Nephron (organoid): ENCODE results near the gene FSD1L.
"Not testable (repeated sequence)": the region's sequence is repeated elsewhere in the genome, so short reads cannot be mapped to it uniquely, and the experiment has no call there.

Experiments used
- H3K27ac Mint-ChIP-seq, 3 experiments: 2 replicates each; pipeline ENCODE4 v1.8.0; 2020; ENCODE audit warnings: mixed read lengths in 3 of 3, mild to moderate bottlenecking in 2 of 3, moderate library complexity in 1 of 3
- H3K27me3 Mint-ChIP-seq: 2 replicates; pipeline ENCODE4 v1.8.0; 2021; ENCODE audit warnings: low read depth, mild to moderate bottlenecking, moderate library complexity, mixed read lengths
- H3K36me3 Mint-ChIP-seq: 2 replicates; pipeline ENCODE4 v1.8.0; 2020; ENCODE audit warnings: low read depth, mixed read lengths
- H3K4me1 Mint-ChIP-seq: 2 replicates; pipeline ENCODE4 v1.8.0; 2020; ENCODE audit warnings: mixed read lengths
- H3K4me3 Mint-ChIP-seq, 3 experiments: 2 replicates each; pipeline ENCODE4 v1.8.0; 2020; ENCODE audit warnings: mild to moderate bottlenecking in 3 of 3, mixed read lengths in 3 of 3, moderate library complexity in 2 of 3
- H3K9me3 Mint-ChIP-seq: 2 replicates; pipeline ENCODE4 v1.8.0; 2020; ENCODE audit warnings: mixed read lengths
- CTCF ChIP-seq, 3 experiments: fragments of 200-600 bp; sonication (generic); IDR thresholded peaks; one replicate each; pipeline ENCODE4 v1.5.0; 2021; ENCODE audit warnings: antibody characterized with exemption in 3 of 3; ENCODE audit not compliant: unreplicated experiment in 3 of 3

FSD1L gene

GRCh38 chr9:105508530-105508929 lies 60.7 kb downstream of the FSD1L start:
- Mint-ChIP-seq H3K4me1 (no peaks in the 10 kb centered on the region), H3K4me3 (no peak overlapping the region), H3K27ac (no peak overlapping the region), H3K36me3 (peaks cover 13% of the 10 kb centered on the region), H3K27me3 (no peaks in the 10 kb centered on the region), H3K9me3 (no peaks in the 10 kb centered on the region)
- no peak for TF ChIP-seq CTCF (IDR thresholded peaks at IDR 0.05; ENCODE audit: unreplicated experiment in 3 of 3)

DNA sequence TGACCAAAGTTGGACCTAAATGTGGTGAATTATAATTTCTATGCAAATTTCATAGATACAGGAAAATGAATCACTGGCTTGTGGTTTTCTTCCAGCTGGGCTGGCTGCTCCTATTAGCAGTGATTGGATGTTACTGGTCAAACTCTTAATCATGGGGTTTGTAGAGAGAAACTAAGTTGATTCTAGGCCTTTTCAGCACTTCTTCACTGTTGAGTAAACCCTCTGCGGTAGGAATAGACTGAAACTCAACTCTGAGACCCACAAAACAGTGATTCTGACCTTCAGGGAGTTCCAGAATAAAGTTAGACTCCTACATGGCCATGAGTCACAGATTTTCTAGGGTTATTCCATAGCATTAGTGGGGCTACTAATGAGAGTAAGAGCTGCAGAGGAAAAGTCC lies 62.2 kb downstream of the FSD1L start:
- Mint-ChIP-seq H3K9me3 (peaks cover 6% of the 10 kb centered on the region), H3K4me3 (no peak overlapping the region), H3K36me3 (peaks cover 26% of the 10 kb centered on the region), H3K4me1 (no peaks in the 10 kb centered on the region), H3K27me3 (no peaks in the 10 kb centered on the region), H3K27ac (no peak overlapping the region)
- TF ChIP-seq CTCF (IDR thresholded peaks at IDR 0.05; ENCODE audit: unreplicated experiment in 3 of 3) = no peak

- H3K9me3 Mint-ChIP-seq = peaks cover 6% of the 10 kb centered on the region
- H3K36me3 Mint-ChIP-seq = peaks cover 36% of the 10 kb centered on the region
- H3K27me3 Mint-ChIP-seq = no peaks in the 10 kb centered on the region
- H3K4me1 Mint-ChIP-seq = no peaks in the 10 kb centered on the region
- no peak for TF ChIP-seq CTCF (IDR thresholded peaks at IDR 0.05; ENCODE audit: unreplicated experiment in 3 of 3)
- H3K4me3 Mint-ChIP-seq = no peak overlapping the region
- H3K27ac Mint-ChIP-seq = no peak overlapping the region
Observed at GRCh38 chr9:105511446-105511845, 63.6 kb downstream of the FSD1L start.

DNA sequence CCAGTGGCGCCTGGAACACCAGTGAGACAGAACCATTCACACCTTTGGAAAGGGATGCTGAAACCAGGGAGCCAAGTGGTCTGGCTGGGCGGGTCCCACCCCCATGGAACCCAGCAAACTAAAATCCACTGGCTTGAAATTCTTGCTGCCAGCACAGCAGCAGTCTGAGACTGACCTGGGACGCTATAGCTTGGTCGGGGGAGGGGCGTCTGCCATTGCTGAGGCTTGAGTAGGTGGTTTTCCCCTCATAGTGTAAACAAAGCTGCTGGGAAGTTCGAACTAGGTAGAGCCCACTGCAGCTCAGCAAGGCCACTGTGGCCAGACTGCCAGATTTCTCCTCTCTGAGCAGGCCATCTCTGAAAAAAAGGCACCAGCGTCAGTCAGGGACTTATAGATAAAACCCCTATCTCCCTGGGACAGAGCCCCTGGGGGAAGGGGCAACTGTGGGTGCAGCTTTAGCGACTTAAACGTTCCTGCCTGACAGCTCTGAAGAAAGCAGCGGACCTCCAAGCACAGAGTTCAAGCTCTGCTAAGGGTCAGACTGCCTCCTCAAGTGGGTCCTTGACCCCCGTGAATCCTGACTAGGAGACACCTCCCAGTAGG lies 68.1 kb downstream of the FSD1L start:
- Mint-ChIP-seq H3K4me1 (no peaks in the 10 kb centered on the region), H3K36me3 (peaks cover 70% of the 10 kb centered on the region), H3K27me3 (no peaks in the 10 kb centered on the region), H3K4me3 (no peak overlapping the region), H3K9me3 (peaks cover 35% of the 10 kb centered on the region), H3K27ac (no peak overlapping the region)
- no peak for TF ChIP-seq CTCF (IDR thresholded peaks at IDR 0.05; ENCODE audit: unreplicated experiment in 3 of 3)

DNA sequence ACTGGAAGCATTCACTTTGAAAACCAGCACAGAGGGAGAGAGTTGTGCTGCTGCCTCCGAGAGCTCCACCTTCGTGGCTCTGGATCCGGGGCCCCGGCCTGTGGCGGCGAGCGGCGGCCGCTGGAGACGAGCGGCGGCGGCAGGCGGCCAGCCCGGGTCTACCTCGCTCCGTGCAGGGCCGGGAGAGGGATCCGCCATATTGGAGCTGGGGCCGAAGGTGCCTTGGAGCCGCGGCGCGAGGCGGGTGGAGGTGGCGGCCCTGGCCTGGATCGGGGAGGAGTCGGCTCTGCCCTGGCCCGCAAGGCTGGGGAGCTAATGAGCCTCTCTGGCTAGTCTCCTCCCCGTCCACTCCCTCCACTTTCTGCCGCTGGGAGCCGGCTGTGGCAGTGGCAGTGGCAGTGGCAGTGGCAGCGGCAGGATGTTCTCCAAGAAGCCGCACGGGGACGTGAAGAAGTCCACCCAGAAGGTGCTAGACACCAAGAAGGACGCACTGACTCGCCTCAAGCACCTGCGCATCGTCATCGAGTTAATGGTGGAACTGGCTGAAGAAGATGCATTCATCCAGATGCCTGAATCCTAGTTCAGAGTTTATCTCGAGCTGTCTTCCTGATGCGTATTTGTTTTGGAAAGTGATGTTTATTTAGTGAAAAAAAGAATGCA lies 72.0 kb downstream of the FSD1L start:
- peaks cover 31% of the 10 kb centered on the region for H3K9me3 Mint-ChIP-seq
- H3K36me3 Mint-ChIP-seq = peaks cover 90% of the 10 kb centered on the region
- H3K27me3 Mint-ChIP-seq, H3K27ac Mint-ChIP-seq, H3K4me1 Mint-ChIP-seq, H3K4me3 Mint-ChIP-seq: not testable (repeated sequence)

DNA sequence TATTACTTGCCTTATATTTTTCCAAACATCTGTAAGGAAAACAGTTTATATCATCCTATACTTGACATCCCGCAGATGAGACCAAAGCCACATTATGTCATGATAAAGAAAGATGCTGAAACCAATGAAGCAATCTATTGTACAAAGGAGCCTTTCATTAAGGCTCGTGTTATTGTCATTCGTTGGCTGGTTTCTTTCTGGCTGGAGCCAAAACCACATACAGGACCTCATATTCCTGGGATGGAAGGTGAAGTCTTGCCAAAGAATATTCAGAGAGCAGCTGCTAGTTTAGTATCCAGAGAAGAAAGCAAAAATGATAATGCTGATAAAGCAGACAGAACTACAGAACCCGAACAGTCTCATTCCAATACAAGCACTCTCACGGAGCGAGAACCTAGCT lies 73.2 kb downstream of the FSD1L start:
- H3K4me3 Mint-ChIP-seq, H3K4me1 Mint-ChIP-seq, H3K27me3 Mint-ChIP-seq, H3K27ac Mint-ChIP-seq: not testable (repeated sequence)
- H3K36me3 Mint-ChIP-seq = peaks cover 90% of the 10 kb centered on the region
- H3K9me3 Mint-ChIP-seq = peaks cover 33% of the 10 kb centered on the region

DNA sequence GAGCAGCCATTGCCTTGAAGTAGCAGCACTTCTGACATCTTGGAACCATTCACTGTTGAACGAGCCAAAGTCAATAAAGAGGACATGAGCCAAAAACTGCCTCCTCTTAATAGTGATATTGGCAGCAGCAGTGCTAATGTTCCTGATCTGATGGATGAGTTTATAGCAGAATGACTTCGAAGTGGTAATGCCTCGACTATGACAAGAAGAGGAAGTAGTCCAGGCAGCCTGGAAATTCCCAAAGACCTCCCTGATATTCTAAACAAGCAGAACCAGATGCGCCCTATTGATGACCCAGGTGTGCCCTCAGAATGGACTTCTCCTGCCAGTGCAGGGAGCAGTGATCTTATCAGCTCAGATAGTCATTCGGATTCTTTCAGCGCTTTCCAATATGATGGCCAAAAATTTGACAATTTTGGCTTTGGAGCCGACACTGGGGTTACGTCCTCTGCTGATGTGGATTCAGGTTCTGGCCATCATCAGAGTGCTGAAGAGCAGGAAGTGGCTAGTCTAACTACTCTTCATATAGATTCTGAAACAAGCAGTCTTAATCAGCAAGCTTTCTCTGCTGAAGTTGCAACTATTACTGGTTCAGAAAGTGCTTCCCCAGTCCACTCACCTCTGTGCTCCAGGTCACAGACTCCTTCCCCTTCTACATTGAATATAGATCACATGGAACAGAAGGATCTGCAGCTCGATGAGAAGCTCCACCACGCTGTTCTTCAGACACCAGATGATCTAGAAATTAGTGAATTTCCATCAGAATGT lies 75.0 kb downstream of the FSD1L start:
- H3K4me1 Mint-ChIP-seq, H3K4me3 Mint-ChIP-seq, H3K27ac Mint-ChIP-seq, H3K27me3 Mint-ChIP-seq: not testable (repeated sequence)
- Mint-ChIP-seq H3K9me3 (peaks cover 29% of the 10 kb centered on the region), H3K36me3 (peaks cover 82% of the 10 kb centered on the region)
